HEK293 (cell line): ENCODE data around the gene UBE4B.

Experiments used
- GFI1B ChIP-seq: fragments of 450-650 bp; formaldehyde crosslinking; IDR thresholded peaks from 2 replicates; pipeline ENCODE4 v1.5.1; 2016; ENCODE audit warnings: missing biosample characterization, missing genetic modification characterization
- GLI2 ChIP-seq: fragments of 450-650 bp; formaldehyde crosslinking; IDR thresholded peaks from 2 replicates; pipeline ENCODE4; 2017; ENCODE audit warnings: missing biosample characterization, missing genetic modification characterization, low read depth, borderline replicate concordance
- MEIS1 ChIP-seq: sonication (generic); formaldehyde crosslinking; IDR thresholded peaks from 2 replicates; pipeline ENCODE4 v1.8.1; 2022; ENCODE audit warnings: missing genetic modification reagents, mild to moderate bottlenecking, borderline replicate concordance
- OSR2 ChIP-seq: fragments of 450-650 bp; formaldehyde crosslinking; IDR thresholded peaks from 2 replicates; pipeline ENCODE4 v1.5.1; 2016; ENCODE audit warnings: missing biosample characterization, missing genetic modification characterization
- SCRT1 ChIP-seq: fragments of 450-650 bp; formaldehyde crosslinking; IDR thresholded peaks from 2 replicates; pipeline ENCODE4 v1.5.1; 2016; ENCODE audit warnings: missing biosample characterization, missing genetic modification characterization, borderline replicate concordance
- SCRT2 ChIP-seq: fragments of 450-650 bp; formaldehyde crosslinking; IDR thresholded peaks from 2 replicates; pipeline ENCODE4 v1.5.1; 2016; ENCODE audit warnings: missing biosample characterization, missing genetic modification characterization
- ZBTB7A ChIP-seq: fragments of 450-650 bp; formaldehyde crosslinking; IDR thresholded peaks from 2 replicates; pipeline ENCODE4 v1.5.1; 2016; ENCODE audit warnings: low read depth, missing biosample characterization, missing genetic modification characterization
- ZNF146 ChIP-seq: fragments of 450-650 bp; formaldehyde crosslinking; IDR thresholded peaks from 2 replicates; pipeline ENCODE4 v1.5.1; 2016; ENCODE audit warnings: missing biosample characterization, missing genetic modification characterization
- ZNF174 ChIP-seq: fragments of 450-650 bp; formaldehyde crosslinking; IDR thresholded peaks from 2 replicates; pipeline ENCODE4 v1.5.0; 2017; ENCODE audit warnings: missing biosample characterization, mild to moderate bottlenecking, missing genetic modification characterization
- ZNF184 ChIP-seq: fragments of 450-650 bp; IDR thresholded peaks from 2 replicates; pipeline ENCODE4 v1.5.1; 2018; ENCODE audit warnings: missing biosample characterization, mild to moderate bottlenecking, missing genetic modification characterization
- ZNF19 ChIP-seq: fragments of 450-650 bp; formaldehyde crosslinking; IDR thresholded peaks from 2 replicates; pipeline ENCODE4; 2016; ENCODE audit warnings: missing biosample characterization, missing genetic modification characterization, low read depth
- ZNF202 ChIP-seq: fragments of 450-650 bp; formaldehyde crosslinking; IDR thresholded peaks from 2 replicates; pipeline ENCODE4 v1.5.1; 2016; ENCODE audit warnings: missing biosample characterization, missing genetic modification characterization, borderline replicate concordance
- ZNF223 ChIP-seq: fragments of 450-650 bp; formaldehyde crosslinking; IDR thresholded peaks from 2 replicates; pipeline ENCODE4 v1.5.1; 2016; ENCODE audit warnings: missing biosample characterization, missing genetic modification characterization
- ZNF341 ChIP-seq: fragments of 450-650 bp; formaldehyde crosslinking; IDR thresholded peaks from 2 replicates; pipeline ENCODE4; 2016; ENCODE audit warnings: low read depth, missing biosample characterization, missing genetic modification characterization
- ZNF391 ChIP-seq: fragments of 450-650 bp; formaldehyde crosslinking; IDR thresholded peaks from 2 replicates; pipeline ENCODE4 v1.5.1; 2016; ENCODE audit warnings: low read depth, missing biosample characterization, missing genetic modification characterization, borderline replicate concordance
- ZNF433 ChIP-seq: fragments of 450-650 bp; formaldehyde crosslinking; IDR thresholded peaks from 2 replicates; pipeline ENCODE4 v1.5.1; 2016; ENCODE audit warnings: missing biosample characterization, missing genetic modification characterization, low read depth
- ZNF473 ChIP-seq: fragments of 450-650 bp; formaldehyde crosslinking; IDR thresholded peaks from 2 replicates; pipeline ENCODE4 v1.5.1; 2017; ENCODE audit warnings: missing biosample characterization, missing genetic modification characterization
- ZNF664 ChIP-seq: fragments of 450-650 bp; formaldehyde crosslinking; IDR thresholded peaks from 2 replicates; pipeline ENCODE4 v1.5.1; 2016; ENCODE audit warnings: missing biosample characterization, missing genetic modification characterization
- ZNF677 ChIP-seq: fragments of 450-650 bp; IDR thresholded peaks from 2 replicates; pipeline ENCODE4 v1.5.0; 2018; ENCODE audit warnings: missing biosample characterization, mild to moderate bottlenecking, missing genetic modification characterization, moderate library complexity
- ZNF785 ChIP-seq: fragments of 450-650 bp; formaldehyde crosslinking; IDR thresholded peaks from 2 replicates; pipeline ENCODE4 v1.5.1; 2016; ENCODE audit warnings: missing biosample characterization, missing genetic modification characterization
- ZNF837 ChIP-seq: fragments of 450-650 bp; formaldehyde crosslinking; IDR thresholded peaks from 2 replicates; pipeline ENCODE4 v1.5.1; 2016; ENCODE audit warnings: missing biosample characterization, missing genetic modification characterization
- ZSCAN23 ChIP-seq: fragments of 450-650 bp; formaldehyde crosslinking; IDR thresholded peaks from 2 replicates; pipeline ENCODE4 v1.5.1; 2016; ENCODE audit warnings: missing biosample characterization, missing genetic modification characterization
- ZSCAN30 ChIP-seq: fragments of 450-650 bp; IDR thresholded peaks from 2 replicates; pipeline ENCODE4 v1.5.1; 2018; ENCODE audit warnings: missing biosample characterization, mild to moderate bottlenecking, missing genetic modification characterization, moderate library complexity
- TF ChIP-seq, protein P1 (sequence below): fragments of 450-650 bp; formaldehyde crosslinking; IDR thresholded peaks from 2 replicates; pipeline ENCODE4 v1.5.1; 2016; ENCODE audit warnings: missing biosample characterization, missing genetic modification characterization, borderline replicate concordance
- TF ChIP-seq, protein P2 (sequence below): fragments of 450-650 bp; formaldehyde crosslinking; IDR thresholded peaks from 2 replicates; pipeline ENCODE4 v1.5.1; 2016; ENCODE audit warnings: missing biosample characterization, missing genetic modification characterization
- TF ChIP-seq, protein P3 (sequence below): fragments of 450-650 bp; formaldehyde crosslinking; IDR thresholded peaks from 2 replicates; pipeline ENCODE4 v1.5.1; 2016; ENCODE audit warnings: missing biosample characterization, missing genetic modification characterization
- TF ChIP-seq, protein P4 (sequence below): fragments of 450-650 bp; formaldehyde crosslinking; IDR thresholded peaks from 2 replicates; pipeline ENCODE4 v1.5.1; 2016; ENCODE audit warnings: missing biosample characterization, missing genetic modification characterization, low read depth

The UBE4B gene

DNA sequence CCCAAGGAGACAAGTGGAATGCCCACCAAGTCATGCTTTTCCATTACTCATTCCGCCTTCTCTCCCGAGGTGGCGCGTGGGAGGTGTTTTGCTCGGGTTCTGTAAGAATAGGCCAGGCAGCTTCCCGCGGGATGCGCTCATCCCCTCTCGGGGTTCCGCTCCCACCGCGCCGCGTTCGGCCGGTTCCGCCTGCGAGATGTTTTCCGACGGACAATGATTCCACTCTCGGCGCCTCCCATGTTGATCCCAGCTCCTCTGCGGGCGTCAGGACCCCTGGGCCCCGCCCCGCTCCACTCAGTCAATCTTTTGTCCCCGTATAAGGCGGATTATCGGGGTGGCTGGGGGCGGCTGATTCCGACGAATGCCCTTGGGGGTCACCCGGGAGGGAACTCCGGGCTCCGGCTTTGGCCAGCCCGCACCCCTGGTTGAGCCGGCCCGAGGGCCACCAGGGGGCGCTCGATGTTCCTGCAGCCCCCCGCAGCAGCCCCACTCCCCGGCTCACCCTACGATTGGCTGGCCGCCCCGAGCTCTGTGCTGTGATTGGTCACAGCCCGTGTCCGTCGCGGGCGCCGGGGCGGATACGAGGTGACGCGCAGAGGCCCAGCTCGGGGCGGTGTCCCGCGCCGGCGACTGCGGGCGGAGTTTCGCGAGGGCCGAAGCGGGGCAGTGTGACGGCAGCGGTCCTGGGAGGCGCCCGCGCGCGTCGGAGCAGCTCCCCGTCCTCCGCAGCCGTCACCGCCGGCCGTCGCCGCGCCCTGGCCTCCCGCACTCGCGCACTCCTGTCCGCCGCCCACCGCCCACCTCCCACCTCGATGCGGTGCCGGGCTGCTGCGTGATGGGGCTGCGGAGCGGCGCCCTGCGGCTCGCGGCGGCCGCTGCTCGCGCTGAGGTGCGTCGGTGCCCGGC, 177.4 kb downstream of the UBE4B start, which contains the start of gene KIF1B (continued):
- TF ChIP-seq OSR2 (no peak), ZNF837 (no peak), ZNF664 (tag by site-specific recombination) (no peak), ZSCAN30 (tag by site-specific recombination) (peak; percentile 8; the same call in 1 of the 2 replicates), SCRT1 (tag by site-specific recombination) (no peak), ZNF184 (tag by site-specific recombination) (no peak), ZNF19 (tag by site-specific recombination) (no peak), ZNF202 (tag by site-specific recombination) (no peak), ZNF785 (tag by site-specific recombination) (no peak), MEIS1 (CRISPR knock-in tag) (no peak), ZNF223 (tag by site-specific recombination) (peak; percentile 70; the same call in 1 of the 2 replicates), ZNF391 (tag by site-specific recombination) (peak; percentile 91; the same call in 1 of the 2 replicates), ZNF677 (tag by site-specific recombination) (0 out of 2 replicates have a peak, but pooled peaks have one; percentile 24), ZNF174 (tag by site-specific recombination) (no peak), ZSCAN23 (tag by site-specific recombination) (0 out of 2 replicates have a peak, but pooled peaks have one; percentile 31), GLI2 (no peak), ZNF473 (tag by site-specific recombination) (no peak), ZNF433 (tag by site-specific recombination) (no peak), ZBTB7A (tag by site-specific recombination) (peak; percentile 99), ZNF146 (0 out of 2 replicates have a peak, but pooled peaks have one; percentile 31), ZNF341 (tag by site-specific recombination) (peak; percentile 93), SCRT2 (tag by site-specific recombination) (no peak), GFI1B (no peak)
- TF ChIP-seq, protein P1, sequence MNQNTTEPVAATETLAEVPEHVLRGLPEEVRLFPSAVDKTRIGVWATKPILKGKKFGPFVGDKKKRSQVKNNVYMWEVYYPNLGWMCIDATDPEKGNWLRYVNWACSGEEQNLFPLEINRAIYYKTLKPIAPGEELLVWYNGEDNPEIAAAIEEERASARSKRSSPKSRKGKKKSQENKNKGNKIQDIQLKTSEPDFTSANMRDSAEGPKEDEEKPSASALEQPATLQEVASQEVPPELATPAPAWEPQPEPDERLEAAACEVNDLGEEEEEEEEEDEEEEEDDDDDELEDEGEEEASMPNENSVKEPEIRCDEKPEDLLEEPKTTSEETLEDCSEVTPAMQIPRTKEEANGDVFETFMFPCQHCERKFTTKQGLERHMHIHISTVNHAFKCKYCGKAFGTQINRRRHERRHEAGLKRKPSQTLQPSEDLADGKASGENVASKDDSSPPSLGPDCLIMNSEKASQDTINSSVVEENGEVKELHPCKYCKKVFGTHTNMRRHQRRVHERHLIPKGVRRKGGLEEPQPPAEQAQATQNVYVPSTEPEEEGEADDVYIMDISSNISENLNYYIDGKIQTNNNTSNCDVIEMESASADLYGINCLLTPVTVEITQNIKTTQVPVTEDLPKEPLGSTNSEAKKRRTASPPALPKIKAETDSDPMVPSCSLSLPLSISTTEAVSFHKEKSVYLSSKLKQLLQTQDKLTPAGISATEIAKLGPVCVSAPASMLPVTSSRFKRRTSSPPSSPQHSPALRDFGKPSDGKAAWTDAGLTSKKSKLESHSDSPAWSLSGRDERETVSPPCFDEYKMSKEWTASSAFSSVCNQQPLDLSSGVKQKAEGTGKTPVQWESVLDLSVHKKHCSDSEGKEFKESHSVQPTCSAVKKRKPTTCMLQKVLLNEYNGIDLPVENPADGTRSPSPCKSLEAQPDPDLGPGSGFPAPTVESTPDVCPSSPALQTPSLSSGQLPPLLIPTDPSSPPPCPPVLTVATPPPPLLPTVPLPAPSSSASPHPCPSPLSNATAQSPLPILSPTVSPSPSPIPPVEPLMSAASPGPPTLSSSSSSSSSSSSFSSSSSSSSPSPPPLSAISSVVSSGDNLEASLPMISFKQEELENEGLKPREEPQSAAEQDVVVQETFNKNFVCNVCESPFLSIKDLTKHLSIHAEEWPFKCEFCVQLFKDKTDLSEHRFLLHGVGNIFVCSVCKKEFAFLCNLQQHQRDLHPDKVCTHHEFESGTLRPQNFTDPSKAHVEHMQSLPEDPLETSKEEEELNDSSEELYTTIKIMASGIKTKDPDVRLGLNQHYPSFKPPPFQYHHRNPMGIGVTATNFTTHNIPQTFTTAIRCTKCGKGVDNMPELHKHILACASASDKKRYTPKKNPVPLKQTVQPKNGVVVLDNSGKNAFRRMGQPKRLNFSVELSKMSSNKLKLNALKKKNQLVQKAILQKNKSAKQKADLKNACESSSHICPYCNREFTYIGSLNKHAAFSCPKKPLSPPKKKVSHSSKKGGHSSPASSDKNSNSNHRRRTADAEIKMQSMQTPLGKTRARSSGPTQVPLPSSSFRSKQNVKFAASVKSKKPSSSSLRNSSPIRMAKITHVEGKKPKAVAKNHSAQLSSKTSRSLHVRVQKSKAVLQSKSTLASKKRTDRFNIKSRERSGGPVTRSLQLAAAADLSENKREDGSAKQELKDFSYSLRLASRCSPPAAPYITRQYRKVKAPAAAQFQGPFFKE (tag by site-specific recombination), result no peak
- TF ChIP-seq, protein P2, sequence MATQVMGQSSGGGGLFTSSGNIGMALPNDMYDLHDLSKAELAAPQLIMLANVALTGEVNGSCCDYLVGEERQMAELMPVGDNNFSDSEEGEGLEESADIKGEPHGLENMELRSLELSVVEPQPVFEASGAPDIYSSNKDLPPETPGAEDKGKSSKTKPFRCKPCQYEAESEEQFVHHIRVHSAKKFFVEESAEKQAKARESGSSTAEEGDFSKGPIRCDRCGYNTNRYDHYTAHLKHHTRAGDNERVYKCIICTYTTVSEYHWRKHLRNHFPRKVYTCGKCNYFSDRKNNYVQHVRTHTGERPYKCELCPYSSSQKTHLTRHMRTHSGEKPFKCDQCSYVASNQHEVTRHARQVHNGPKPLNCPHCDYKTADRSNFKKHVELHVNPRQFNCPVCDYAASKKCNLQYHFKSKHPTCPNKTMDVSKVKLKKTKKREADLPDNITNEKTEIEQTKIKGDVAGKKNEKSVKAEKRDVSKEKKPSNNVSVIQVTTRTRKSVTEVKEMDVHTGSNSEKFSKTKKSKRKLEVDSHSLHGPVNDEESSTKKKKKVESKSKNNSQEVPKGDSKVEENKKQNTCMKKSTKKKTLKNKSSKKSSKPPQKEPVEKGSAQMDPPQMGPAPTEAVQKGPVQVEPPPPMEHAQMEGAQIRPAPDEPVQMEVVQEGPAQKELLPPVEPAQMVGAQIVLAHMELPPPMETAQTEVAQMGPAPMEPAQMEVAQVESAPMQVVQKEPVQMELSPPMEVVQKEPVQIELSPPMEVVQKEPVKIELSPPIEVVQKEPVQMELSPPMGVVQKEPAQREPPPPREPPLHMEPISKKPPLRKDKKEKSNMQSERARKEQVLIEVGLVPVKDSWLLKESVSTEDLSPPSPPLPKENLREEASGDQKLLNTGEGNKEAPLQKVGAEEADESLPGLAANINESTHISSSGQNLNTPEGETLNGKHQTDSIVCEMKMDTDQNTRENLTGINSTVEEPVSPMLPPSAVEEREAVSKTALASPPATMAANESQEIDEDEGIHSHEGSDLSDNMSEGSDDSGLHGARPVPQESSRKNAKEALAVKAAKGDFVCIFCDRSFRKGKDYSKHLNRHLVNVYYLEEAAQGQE (tag by site-specific recombination), result peak; percentile 25; the same call in 1 of the 2 replicates
- TF ChIP-seq, protein P3, sequence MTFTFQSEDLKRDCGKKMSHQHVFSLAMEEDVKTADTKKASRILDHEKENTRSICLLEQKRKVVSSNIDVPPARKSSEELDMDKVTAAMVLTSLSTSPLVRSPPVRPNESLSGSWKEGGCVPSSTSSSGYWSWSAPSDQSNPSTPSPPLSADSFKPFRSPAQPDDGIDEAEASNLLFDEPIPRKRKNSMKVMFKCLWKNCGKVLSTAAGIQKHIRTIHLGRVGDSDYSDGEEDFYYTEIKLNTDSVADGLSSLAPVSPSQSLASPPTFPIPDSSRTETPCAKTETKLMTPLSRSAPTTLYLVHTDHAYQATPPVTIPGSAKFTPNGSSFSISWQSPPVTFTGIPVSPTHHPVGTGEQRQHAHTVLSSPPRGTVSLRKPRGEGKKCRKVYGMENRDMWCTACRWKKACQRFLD (tag by site-specific recombination), result no peak
- TF ChIP-seq, protein P4, sequence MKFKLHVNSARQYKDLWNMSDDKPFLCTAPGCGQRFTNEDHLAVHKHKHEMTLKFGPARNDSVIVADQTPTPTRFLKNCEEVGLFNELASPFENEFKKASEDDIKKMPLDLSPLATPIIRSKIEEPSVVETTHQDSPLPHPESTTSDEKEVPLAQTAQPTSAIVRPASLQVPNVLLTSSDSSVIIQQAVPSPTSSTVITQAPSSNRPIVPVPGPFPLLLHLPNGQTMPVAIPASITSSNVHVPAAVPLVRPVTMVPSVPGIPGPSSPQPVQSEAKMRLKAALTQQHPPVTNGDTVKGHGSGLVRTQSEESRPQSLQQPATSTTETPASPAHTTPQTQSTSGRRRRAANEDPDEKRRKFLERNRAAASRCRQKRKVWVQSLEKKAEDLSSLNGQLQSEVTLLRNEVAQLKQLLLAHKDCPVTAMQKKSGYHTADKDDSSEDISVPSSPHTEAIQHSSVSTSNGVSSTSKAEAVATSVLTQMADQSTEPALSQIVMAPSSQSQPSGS (tag by site-specific recombination), result peak; percentile 3
